GM12878 (cell line): ENCODE results near the gene TMEM163.

Experiments
- GABPA ChIP-seq: IDR thresholded peaks from 2 replicates; pipeline ENCODE4 v1.6.1; 2014; ENCODE audit warnings: antibody characterized with exemption, low read depth, mild to moderate bottlenecking, inconsistent platforms
- POLR2A ChIP-seq: IDR thresholded peaks from 2 replicates; pipeline ENCODE4 v1.6.1; 2011; ENCODE audit warnings: low read depth, mild to moderate bottlenecking, low read length
- RELA ChIP-seq: fragments of 450-650 bp; IDR thresholded peaks from 2 replicates; pipeline ENCODE4 v1.8.0; 2014; ENCODE audit warnings: borderline replicate concordance; ENCODE audit not compliant: partially characterized antibody
- TAF1 ChIP-seq: IDR thresholded peaks from 2 replicates; pipeline ENCODE4 v1.6.1; 2011; ENCODE audit warnings: mild to moderate bottlenecking, low read depth, low read length, borderline replicate concordance
- TCF7 ChIP-seq: IDR thresholded peaks from 2 replicates; pipeline ENCODE4 v1.6.1; 2014; ENCODE audit warnings: antibody characterized with exemption, borderline replicate concordance
- ZSCAN29 ChIP-seq: fragments of 450-650 bp; IDR thresholded peaks from 2 replicates; pipeline ENCODE4 v1.6.1; 2017; ENCODE audit warnings: mild to moderate bottlenecking, moderate library complexity
- TF ChIP-seq, protein P1 (sequence below), 3 experiments: IDR thresholded peaks in 2 of 3; conservative IDR thresholded peaks in 1 of 3; 2 replicates each; pipeline ENCODE4 v1.5.1; 2011; ENCODE audit warnings: low read depth in 3 of 3, low read length in 3 of 3, mild to moderate bottlenecking in 3 of 3, control low read depth in 2 of 3, moderate library complexity in 2 of 3, inconsistent platforms in 1 of 3, mixed read lengths in 1 of 3; ENCODE audit not compliant: control insufficient read depth in 2 of 3, insufficient read depth in 1 of 3; ENCODE audit errors: extremely low read depth in 1 of 3
- TF ChIP-seq, protein P2 (sequence below): fragments of 450-650 bp; IDR thresholded peaks from 2 replicates; pipeline ENCODE4 v1.6.1; 2017; ENCODE audit warnings: borderline replicate concordance
- TF ChIP-seq, protein P3 (sequence below): IDR thresholded peaks from 2 replicates; pipeline ENCODE4 v1.6.1; 2011; ENCODE audit warnings: low read depth, mild to moderate bottlenecking, low read length, moderate library complexity, borderline replicate concordance; ENCODE audit errors: extremely low read depth
- TF ChIP-seq, protein P4 (sequence below): IDR thresholded peaks from 2 replicates; pipeline ENCODE4 v1.6.1; 2011; ENCODE audit warnings: low read depth, low read length, improper control_type of control experiment, borderline replicate concordance

DNA sequence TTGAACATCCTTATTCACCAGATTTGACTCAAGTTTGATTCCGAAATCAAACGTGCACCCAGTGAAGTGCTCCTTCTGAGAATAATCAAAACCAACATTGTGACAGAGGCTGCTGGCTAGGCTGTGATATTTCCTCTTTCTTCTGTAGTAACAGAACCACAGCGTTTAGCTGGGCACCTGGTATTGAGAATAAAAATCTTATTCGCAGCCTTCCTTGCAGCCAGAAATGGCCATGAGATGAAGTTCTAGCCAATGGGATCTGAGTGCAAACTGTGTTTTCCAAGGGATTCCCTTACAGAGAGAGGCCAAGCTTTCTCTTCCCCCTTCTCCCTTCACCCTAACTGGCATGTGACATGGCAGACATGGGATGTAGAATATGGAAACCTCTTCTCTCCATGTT, 51.7 kb downstream of the TMEM163 start:
- TF ChIP-seq POLR2A (no peak), TAF1 (no peak), RELA (no peak), ZSCAN29 (no peak), TCF7 (no peak), GABPA (no peak)
- TF ChIP-seq, protein P1, sequence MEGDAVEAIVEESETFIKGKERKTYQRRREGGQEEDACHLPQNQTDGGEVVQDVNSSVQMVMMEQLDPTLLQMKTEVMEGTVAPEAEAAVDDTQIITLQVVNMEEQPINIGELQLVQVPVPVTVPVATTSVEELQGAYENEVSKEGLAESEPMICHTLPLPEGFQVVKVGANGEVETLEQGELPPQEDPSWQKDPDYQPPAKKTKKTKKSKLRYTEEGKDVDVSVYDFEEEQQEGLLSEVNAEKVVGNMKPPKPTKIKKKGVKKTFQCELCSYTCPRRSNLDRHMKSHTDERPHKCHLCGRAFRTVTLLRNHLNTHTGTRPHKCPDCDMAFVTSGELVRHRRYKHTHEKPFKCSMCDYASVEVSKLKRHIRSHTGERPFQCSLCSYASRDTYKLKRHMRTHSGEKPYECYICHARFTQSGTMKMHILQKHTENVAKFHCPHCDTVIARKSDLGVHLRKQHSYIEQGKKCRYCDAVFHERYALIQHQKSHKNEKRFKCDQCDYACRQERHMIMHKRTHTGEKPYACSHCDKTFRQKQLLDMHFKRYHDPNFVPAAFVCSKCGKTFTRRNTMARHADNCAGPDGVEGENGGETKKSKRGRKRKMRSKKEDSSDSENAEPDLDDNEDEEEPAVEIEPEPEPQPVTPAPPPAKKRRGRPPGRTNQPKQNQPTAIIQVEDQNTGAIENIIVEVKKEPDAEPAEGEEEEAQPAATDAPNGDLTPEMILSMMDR (IDR thresholded peaks at IDR 0.05 in 2 of 3, conservative IDR thresholded peaks at IDR 0.05 in 1 of 3; ENCODE audit: control insufficient read depth in 2 of 3, extremely low read depth in 1 of 3, insufficient read depth in 1 of 3, low read depth in 3 of 3, low read length in 3 of 3) = no peak
- TF ChIP-seq, protein P2, sequence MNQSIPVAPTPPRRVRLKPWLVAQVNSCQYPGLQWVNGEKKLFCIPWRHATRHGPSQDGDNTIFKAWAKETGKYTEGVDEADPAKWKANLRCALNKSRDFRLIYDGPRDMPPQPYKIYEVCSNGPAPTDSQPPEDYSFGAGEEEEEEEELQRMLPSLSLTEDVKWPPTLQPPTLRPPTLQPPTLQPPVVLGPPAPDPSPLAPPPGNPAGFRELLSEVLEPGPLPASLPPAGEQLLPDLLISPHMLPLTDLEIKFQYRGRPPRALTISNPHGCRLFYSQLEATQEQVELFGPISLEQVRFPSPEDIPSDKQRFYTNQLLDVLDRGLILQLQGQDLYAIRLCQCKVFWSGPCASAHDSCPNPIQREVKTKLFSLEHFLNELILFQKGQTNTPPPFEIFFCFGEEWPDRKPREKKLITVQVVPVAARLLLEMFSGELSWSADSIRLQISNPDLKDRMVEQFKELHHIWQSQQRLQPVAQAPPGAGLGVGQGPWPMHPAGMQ = no peak
- TF ChIP-seq, protein P3, sequence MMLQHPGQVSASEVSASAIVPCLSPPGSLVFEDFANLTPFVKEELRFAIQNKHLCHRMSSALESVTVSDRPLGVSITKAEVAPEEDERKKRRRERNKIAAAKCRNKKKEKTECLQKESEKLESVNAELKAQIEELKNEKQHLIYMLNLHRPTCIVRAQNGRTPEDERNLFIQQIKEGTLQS = no peak
- TF ChIP-seq, protein P4, sequence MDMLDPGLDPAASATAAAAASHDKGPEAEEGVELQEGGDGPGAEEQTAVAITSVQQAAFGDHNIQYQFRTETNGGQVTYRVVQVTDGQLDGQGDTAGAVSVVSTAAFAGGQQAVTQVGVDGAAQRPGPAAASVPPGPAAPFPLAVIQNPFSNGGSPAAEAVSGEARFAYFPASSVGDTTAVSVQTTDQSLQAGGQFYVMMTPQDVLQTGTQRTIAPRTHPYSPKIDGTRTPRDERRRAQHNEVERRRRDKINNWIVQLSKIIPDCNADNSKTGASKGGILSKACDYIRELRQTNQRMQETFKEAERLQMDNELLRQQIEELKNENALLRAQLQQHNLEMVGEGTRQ = no peak
